ENCODE data around the gene SPON1.

Gene SPON1

DNA sequence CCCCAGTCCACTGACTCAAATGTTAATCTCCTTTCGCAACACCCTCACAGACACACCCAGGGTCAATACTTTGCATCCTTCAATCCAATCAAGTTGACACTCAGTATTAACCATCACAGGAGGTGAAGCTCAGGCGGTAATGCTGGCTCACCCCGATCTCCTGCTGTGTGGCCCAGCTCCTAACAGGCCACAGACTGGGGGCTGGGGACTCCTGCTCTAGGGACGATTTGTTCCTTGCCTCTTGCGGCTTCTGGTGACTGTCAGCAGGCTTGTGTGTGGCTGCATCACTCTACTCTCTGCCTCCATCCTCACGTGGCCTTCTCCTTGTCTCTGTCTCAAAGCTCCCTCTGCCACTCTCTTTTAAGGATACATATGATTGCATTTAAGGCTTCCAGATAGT lies 45.0 kb downstream of the SPON1 start:
- TF ChIP-seq CTCF (IDR thresholded peaks at IDR 0.05; ENCODE audit: borderline replicate concordance, control extremely low read depth, extremely low read depth, insufficient read depth, missing control alignments): no peak
- no peak for DNase-seq (ENCODE audit: low spot score)
- in situ Hi-C loops (cut with MboI; ENCODE audit: low sequenced_read_pairs, unreplicated experiment): no loop called here

GRCh38 chr11:14010665-14011064 lies 48.1 kb downstream of the SPON1 start:
- no peak for DNase-seq (ENCODE audit: low spot score)
- TF ChIP-seq CTCF (IDR thresholded peaks at IDR 0.05; ENCODE audit: borderline replicate concordance, control extremely low read depth, extremely low read depth, insufficient read depth, missing control alignments): no peak
- in situ Hi-C loops (cut with MboI; ENCODE audit: low sequenced_read_pairs, unreplicated experiment): no loop called here

- DNase-seq (ENCODE audit: low spot score): no peak
- in situ Hi-C loops (cut with MboI; ENCODE audit: low sequenced_read_pairs, unreplicated experiment): no loop called here
- no peak for TF ChIP-seq CTCF (IDR thresholded peaks at IDR 0.05; ENCODE audit: borderline replicate concordance, control extremely low read depth, extremely low read depth, insufficient read depth, missing control alignments)
These were observed 50.3 kb downstream of the SPON1 start for GRCh38 chr11:14012846-14013245.

GRCh38 chr11:14015711-14016110 lies 53.2 kb downstream of the SPON1 start:
- no peak for DNase-seq (ENCODE audit: low spot score)
- no peak for TF ChIP-seq CTCF (IDR thresholded peaks at IDR 0.05; ENCODE audit: borderline replicate concordance, control extremely low read depth, extremely low read depth, insufficient read depth, missing control alignments)
- in situ Hi-C loops (cut with MboI; ENCODE audit: low sequenced_read_pairs, unreplicated experiment): no loop called here

GRCh38 chr11:14018441-14018840 lies 55.9 kb downstream of the SPON1 start:
- TF ChIP-seq CTCF (IDR thresholded peaks at IDR 0.05; ENCODE audit: borderline replicate concordance, control extremely low read depth, extremely low read depth, insufficient read depth, missing control alignments): no peak
- in situ Hi-C loops (cut with MboI; ENCODE audit: low sequenced_read_pairs, unreplicated experiment): no loop called here
- DNase-seq (ENCODE audit: low spot score): no peak

- DNase-seq (ENCODE audit: low spot score): no peak
- no peak for TF ChIP-seq CTCF (IDR thresholded peaks at IDR 0.05; ENCODE audit: borderline replicate concordance, control extremely low read depth, extremely low read depth, insufficient read depth, missing control alignments)
- in situ Hi-C loops (cut with MboI; ENCODE audit: low sequenced_read_pairs, unreplicated experiment): no loop called here
These were observed 59.2 kb downstream of the SPON1 start for GRCh38 chr11:14021738-14022137.

DNA sequence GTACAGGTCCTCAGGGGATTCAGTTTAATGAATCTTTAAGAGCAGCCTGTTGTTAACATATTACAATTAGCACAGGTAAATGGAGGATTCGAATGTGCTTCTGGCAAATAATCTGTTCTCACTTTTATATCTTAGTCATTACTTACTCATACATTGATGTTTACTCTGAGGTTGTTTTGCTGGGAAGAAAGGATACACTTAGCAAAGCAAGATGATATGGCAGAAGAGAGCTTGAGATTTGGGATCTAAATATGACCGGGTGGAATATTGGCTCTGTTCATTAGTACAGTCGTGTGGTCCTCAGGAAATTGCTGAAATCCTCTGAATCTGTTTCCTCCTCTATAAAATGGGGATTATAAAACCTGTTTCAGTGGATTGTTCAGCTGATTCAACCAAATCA lies 59.7 kb downstream of the SPON1 start:
- no peak for DNase-seq (ENCODE audit: low spot score)
- TF ChIP-seq CTCF (IDR thresholded peaks at IDR 0.05; ENCODE audit: borderline replicate concordance, control extremely low read depth, extremely low read depth, insufficient read depth, missing control alignments): no peak
- in situ Hi-C loops (cut with MboI; ENCODE audit: low sequenced_read_pairs, unreplicated experiment): no loop called here

Data from GM13976 (cell line).